SH-SY5Y (cell line): ENCODE results near the gene FAM151A.

Experiments used
- GATA2 ChIP-seq: IDR thresholded peaks from 2 replicates; pipeline ENCODE4 v1.6.1; 2011; ENCODE audit warnings: mild to moderate bottlenecking, low read depth, low read length
- GATA3 ChIP-seq: IDR thresholded peaks from 2 replicates; pipeline ENCODE4 v1.6.1; 2011; ENCODE audit warnings: low read depth, mild to moderate bottlenecking, low read length, moderate library complexity

DNA sequence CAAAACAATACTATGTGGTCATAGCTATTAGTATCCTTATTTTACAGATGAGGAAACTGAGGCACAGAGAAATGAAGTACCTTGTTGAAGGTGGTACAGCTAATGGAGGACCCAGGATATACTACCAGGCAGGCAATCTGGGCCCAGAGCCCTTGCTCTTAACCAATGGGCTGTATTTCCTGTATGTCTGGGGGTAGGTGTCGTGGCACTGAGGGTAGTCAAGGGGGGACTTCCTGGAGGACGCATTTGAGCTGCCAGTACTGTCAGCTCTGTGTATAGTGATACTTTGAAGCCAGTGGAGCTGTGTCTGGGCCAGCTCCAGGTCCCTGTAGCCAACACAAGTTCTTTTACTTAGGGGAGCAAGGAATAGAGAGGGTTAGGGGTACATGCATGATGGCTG lies 34.9 kb downstream of the FAM151A start:
- no peak for TF ChIP-seq GATA3
- TF ChIP-seq GATA2 = no peak
